Measurements from ENCODE around the gene GARNL3.

DNA sequence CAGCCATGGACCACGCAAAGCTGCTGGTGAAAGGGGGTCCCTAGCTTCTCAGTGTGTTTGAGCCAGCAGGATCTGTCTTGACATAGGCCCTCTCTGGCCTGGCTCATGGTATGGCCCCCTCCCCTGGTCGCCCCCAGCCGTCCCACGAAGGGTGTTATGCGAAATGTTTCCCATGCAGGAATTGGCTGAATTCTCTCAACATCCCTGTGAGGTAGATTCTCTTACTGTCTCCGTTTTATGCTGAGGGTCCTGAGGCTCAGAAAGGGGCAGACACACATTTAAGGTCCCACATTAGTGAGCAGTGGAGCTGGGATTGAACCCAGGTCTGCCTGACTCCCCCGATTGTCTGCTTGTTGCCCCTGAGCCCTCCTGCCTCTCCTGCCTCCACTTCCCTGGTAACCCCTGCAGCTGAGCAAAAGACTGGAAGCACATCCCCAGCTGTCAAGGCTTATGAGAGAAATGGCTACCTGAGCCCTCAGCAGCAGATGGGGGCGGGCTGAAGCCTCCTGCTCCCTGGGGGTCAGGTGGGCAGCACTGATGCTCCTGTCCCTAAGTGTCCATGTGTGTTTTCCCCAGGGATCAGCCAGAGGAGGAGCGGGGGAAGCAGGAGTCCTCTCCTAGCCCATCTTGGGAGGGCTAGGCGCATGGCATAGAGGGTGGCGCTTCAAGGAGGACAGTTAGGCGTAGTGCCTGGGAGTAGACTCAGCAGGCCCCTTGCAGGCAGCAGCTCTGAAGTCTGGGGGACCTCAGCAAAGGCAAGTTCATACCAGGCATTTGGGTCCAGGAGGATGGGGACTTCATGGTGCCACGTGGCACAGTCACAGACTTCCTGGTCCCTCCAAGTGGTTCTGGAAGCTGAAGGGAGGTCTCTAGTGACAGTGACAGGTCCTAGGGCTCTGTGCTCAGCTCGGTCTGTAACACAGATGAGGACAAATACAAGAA is 49.0 kb upstream of the GARNL3 start:
- TF ChIP-seq, protein P1, sequence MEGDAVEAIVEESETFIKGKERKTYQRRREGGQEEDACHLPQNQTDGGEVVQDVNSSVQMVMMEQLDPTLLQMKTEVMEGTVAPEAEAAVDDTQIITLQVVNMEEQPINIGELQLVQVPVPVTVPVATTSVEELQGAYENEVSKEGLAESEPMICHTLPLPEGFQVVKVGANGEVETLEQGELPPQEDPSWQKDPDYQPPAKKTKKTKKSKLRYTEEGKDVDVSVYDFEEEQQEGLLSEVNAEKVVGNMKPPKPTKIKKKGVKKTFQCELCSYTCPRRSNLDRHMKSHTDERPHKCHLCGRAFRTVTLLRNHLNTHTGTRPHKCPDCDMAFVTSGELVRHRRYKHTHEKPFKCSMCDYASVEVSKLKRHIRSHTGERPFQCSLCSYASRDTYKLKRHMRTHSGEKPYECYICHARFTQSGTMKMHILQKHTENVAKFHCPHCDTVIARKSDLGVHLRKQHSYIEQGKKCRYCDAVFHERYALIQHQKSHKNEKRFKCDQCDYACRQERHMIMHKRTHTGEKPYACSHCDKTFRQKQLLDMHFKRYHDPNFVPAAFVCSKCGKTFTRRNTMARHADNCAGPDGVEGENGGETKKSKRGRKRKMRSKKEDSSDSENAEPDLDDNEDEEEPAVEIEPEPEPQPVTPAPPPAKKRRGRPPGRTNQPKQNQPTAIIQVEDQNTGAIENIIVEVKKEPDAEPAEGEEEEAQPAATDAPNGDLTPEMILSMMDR (conservative IDR thresholded peaks at IDR 0.05; ENCODE audit: low read depth, low read length): no peak
- no peak for TF ChIP-seq EZH2phosphoT487 (IDR thresholded peaks at IDR 0.05; ENCODE audit: borderline replicate concordance, low read length)

All from PC-3 (cell line).